GM15510 (cell line): ENCODE measurements around the gene ACTN1.

Experiments
- POLR2A ChIP-seq: IDR thresholded peaks from 3 replicates; pipeline ENCODE4 v1.6.1; 2011; ENCODE audit warnings: borderline replicate concordance; ENCODE audit not compliant: insufficient read length; ENCODE audit errors: extremely low read depth

ACTN1 gene

GRCh38 chr14:68939893-68940613 is 39.0 kb downstream of the ACTN1 start:
- TF ChIP-seq POLR2A = no peak

GRCh38 chr14:68939181-68939892 is 39.8 kb downstream of the ACTN1 start:
- no peak for TF ChIP-seq POLR2A

- no peak for TF ChIP-seq POLR2A
These were observed 40.6 kb downstream of the ACTN1 start for GRCh38 chr14:68938271-68939150.

DNA sequence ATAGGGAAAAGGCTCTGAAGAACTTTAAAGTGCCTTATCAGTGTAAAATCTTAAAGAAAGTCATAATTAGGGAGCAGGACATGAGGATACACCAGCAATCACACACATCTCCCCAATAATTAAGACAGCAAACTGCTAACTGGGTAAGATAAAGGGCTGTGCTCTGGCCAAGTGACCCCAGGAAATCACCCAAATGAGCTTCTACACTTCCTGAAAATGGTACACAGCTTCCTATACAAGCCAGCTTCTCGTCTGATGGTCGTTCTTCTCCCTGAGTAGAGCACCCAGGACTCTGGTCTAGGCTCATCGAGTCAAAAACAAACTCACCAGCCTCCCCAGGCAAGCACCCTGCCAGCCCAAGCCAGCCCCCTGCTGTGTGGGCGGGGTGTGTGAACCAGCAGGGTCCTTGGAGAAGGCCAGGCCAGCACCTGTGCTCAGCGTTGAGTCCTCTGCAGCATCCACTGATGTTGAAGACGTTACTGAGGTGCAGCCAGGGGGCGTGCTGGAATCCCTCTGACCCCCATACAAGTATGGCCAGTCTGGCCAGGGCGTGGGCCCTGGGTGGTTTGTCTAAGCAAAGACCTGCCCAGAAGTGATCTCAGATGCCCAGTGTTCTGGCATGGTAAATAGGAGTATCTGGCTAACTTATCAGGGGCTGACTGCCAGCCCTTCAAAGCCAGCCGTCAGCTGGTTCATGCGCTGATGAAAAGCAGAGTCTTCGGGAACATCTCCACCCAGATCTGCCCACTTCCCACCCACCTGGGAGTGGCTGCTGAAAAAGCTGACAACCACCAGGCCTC is 41.4 kb downstream of the ACTN1 start:
- TF ChIP-seq POLR2A = no peak

DNA sequence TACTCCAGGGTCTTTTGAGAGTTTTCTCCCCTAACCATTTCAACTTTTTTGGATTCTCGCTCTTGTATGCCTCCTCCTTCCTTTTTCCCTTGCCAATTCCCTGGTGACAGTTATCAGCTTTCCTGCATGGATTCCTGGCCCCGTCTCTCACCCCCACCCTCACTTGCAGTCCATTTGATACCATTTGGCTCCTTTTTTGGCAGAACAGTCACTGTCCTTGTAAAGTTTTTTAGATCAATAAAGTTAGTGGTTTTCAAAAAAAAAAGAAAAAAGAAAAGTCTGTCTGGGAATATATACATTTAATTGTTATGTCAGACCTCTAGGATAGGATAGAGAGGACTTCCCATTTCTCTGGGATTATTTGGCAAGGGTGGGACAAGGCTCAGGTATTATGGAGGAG is 42.1 kb downstream of the ACTN1 start:
- TF ChIP-seq POLR2A = no peak

DNA sequence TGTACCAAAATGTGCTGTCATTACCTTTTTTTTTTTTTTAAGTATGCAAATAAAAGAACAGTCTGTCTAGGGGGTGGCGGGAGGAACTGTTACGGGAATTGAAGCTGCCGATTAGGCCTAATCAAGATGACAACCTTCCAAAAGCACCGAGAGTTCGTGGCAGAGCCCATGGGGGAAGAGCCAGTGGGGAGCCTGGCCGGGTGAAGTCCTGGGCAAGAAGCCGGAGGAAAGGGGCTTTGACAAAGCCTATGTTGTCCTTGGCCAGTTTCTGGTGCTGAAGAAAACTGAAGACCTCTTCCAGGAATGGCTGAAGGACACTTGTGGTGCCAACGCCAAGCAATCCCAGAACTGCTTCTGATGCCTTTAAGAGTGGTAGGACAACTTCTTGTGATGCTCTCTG is 42.6 kb downstream of the ACTN1 start:
- no peak for TF ChIP-seq POLR2A

DNA sequence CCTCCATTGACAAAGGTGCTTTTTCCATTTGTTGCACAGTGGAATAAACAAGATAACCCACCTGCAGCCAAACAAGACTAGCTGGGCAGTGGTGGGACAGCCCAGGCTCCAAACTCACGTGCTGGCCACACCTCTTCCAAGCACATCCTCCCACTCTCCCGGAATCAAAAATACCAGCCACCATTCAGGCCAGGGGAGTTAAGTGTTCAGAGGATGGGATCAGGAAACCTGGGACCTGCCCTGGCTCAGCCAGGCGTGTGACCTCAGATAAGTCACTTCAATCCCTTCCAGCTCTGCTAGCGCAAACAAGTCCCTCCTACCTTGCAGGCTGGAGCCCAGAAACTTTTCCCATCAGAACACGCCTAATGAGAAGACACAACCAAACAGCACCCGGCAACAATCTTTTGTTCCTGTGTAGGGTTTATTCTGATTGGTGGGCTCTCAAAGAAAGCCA is 43.3 kb downstream of the ACTN1 start:
- no peak for TF ChIP-seq POLR2A

DNA sequence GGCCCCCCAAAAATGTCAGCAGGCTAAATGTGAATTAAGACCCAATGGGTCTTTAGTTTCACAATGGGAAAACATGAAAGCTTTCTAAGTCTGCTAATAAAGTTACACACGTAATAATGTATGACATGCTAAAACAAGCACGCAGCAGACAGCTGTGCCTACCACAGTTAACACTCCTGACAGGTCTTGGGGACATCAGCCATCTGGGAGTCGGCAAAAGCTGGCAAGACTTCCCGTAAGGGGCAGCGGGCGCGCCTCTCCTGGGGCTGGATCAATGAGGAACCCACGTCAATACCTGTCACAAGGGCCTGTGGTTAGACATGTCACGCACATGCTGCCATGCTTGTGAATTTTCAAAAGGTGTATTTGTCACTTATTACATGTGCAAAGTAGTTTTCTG is 45.0 kb downstream of the ACTN1 start:
- no peak for TF ChIP-seq POLR2A

- TF ChIP-seq POLR2A = no peak
These were observed 46.4 kb downstream of the ACTN1 start for GRCh38 chr14:68932686-68933085.

DNA sequence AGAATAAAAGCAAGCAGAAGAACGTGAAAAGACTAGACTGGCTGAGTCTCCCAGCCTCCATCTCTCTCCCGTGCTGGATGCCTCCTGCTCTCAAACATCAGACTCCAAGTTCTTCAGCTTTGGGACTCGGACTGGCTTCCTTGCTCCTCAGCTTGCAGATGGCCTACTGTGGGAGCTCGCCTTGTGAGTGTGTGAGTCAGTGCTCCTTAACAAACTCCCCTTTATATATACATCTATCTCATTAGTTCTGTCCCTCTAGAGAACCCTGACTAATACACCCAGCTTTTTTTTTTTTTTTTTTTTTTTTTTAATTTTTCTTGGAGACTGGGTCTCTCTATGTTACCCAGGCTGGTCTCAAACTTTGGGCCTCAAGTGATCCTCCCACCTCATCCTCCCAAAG is 46.9 kb downstream of the ACTN1 start:
- TF ChIP-seq POLR2A = no peak

GRCh38 chr14:68931474-68932051 is 47.5 kb downstream of the ACTN1 start:
- TF ChIP-seq POLR2A = no peak

- TF ChIP-seq POLR2A = no peak
These were observed 48.0 kb downstream of the ACTN1 start for GRCh38 chr14:68931063-68931462.

DNA sequence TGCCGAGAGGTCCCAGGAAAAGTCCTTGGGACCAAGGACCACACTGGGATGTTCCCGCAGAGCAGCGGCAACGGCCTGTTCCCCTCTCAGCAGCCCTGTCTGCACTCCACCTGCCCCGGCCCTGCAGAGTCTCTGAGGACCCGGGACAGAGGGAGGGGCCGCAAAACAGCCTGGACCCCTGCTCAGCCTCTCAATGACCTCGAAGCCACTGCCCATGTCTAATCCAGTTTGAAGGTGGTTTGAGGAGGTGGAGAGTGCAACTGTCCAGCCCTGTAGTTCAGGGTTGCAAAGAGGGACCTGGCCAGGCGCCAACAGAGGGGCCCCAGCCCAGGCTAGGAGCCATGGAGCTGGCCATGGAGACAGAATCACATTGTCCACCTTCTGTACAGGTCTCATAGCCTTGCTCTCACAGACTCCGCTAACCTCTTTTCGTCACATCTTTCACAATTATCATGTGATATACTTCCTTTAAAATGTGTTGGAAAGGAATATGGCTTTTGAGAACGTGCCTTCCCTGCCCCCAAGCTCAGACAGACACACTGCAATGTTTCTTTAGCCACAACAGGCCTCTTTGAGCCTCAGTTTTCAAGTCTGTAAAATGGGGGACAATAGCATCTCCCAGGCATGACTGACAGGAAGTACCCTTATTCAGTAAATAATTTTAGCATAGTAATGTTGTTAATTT is 49.3 kb downstream of the ACTN1 start:
- TF ChIP-seq POLR2A = no peak
